RWPE2 (cell line): ENCODE data around the gene NDP.

Experiments
- ATAC-seq: fragments of 200-7000 bp; cut with Tn5 transposase; 3 replicates; pipeline ENCODE4 v1.9.1; 2021; ENCODE audit warnings: low read depth
- DNase-seq: peaks from one replicate; pipeline ENCODE4 v3.0.0-alpha.2; 2020; ENCODE audit warnings: low spot score
- H3K27ac ChIP-seq: fragments of 450-650 bp; 2 replicates; pipeline ENCODE4 v1.5.1; 2017; ENCODE audit warnings: mild to moderate bottlenecking; ENCODE audit not compliant: poor library complexity, severe bottlenecking
- H3K27me3 ChIP-seq: fragments of 250-450 bp; sonication (Bioruptor Pico); 2 replicates; pipeline ENCODE4 v1.5.1; 2021; ENCODE audit warnings: mild to moderate bottlenecking, moderate library complexity; ENCODE audit not compliant: insufficient read depth, poor library complexity, severe bottlenecking
- H3K36me3 ChIP-seq: fragments of 250-450 bp; sonication (Bioruptor Pico); 2 replicates; pipeline ENCODE4 v1.5.1; 2020; ENCODE audit warnings: low read depth, mild to moderate bottlenecking, moderate library complexity
- H3K4me1 ChIP-seq: fragments of 250-450 bp; sonication (Bioruptor Pico); 2 replicates; pipeline ENCODE4 v1.5.1; 2021; ENCODE audit warnings: mild to moderate bottlenecking, moderate library complexity; ENCODE audit not compliant: insufficient read depth, poor library complexity, severe bottlenecking
- H3K4me3 ChIP-seq: fragments of 250-450 bp; sonication (Bioruptor Pico); 2 replicates; pipeline ENCODE4 v1.5.1; 2021; ENCODE audit warnings: mild to moderate bottlenecking, moderate library complexity; ENCODE audit not compliant: severe bottlenecking
- H3K9me3 ChIP-seq: fragments of 250-450 bp; sonication (Bioruptor Pico); 2 replicates; pipeline ENCODE4 v1.5.1; 2021; ENCODE audit warnings: mild to moderate bottlenecking, moderate library complexity; ENCODE audit not compliant: severe bottlenecking
- CTCF ChIP-seq: fragments of 450-650 bp; IDR thresholded peaks from one replicate; pipeline ENCODE4 v1.5.1; 2017; ENCODE audit warnings: mild to moderate bottlenecking, moderate library complexity; ENCODE audit not compliant: poor library complexity, severe bottlenecking

Gene NDP

GRCh38 chrX:43985511-43985910, 12.3 kb upstream of the NDP start:
- no peaks in the 10 kb centered on the region for H3K36me3 ChIP-seq
- TF ChIP-seq CTCF = no peak
- no peak for ATAC-seq
- no peaks in the 10 kb centered on the region for H3K4me1 ChIP-seq
- no peaks in the 10 kb centered on the region for H3K27me3 ChIP-seq
- H3K4me3 ChIP-seq = no peak overlapping the region
- no peak for DNase-seq
- H3K27ac ChIP-seq = no peak overlapping the region
- no peaks in the 10 kb centered on the region for H3K9me3 ChIP-seq

GRCh38 chrX:43978226-43978625, 5.0 kb upstream of the NDP start:
- Histone ChIP-seq H3K36me3 (no peaks in the 10 kb centered on the region), H3K27ac (no peak overlapping the region), H3K4me3 (no peak overlapping the region), H3K9me3 (no peaks in the 10 kb centered on the region), H3K4me1 (no peaks in the 10 kb centered on the region), H3K27me3 (no peaks in the 10 kb centered on the region)
- TF ChIP-seq CTCF = no peak
- no peak for ATAC-seq
- DNase-seq = no peak

GRCh38 chrX:43976205-43976604, 3.0 kb upstream of the NDP start:
- ATAC-seq = no peak
- Histone ChIP-seq H3K4me1 (no peaks in the 10 kb centered on the region), H3K4me3 (no peak overlapping the region), H3K27me3 (no peaks in the 10 kb centered on the region), H3K9me3 (no peaks in the 10 kb centered on the region), H3K27ac (no peak overlapping the region), H3K36me3 (no peaks in the 10 kb centered on the region)
- DNase-seq = no peak
- no peak for TF ChIP-seq CTCF

- Histone ChIP-seq H3K4me3 (no peak overlapping the region), H3K9me3 (no peaks in the 10 kb centered on the region), H3K36me3 (no peaks in the 10 kb centered on the region), H3K27ac (no peak overlapping the region), H3K27me3 (no peaks in the 10 kb centered on the region), H3K4me1 (no peaks in the 10 kb centered on the region)
- ATAC-seq = no peak
- DNase-seq = no peak
- no peak for TF ChIP-seq CTCF
Observed at GRCh38 chrX:43975796-43976195, 2.6 kb upstream of the NDP start.

GRCh38 chrX:43974741-43975465, 1.7 kb upstream of the NDP start:
- no peaks in the 10 kb centered on the region for H3K27me3 ChIP-seq
- no peak for TF ChIP-seq CTCF
- H3K36me3 ChIP-seq = no peaks in the 10 kb centered on the region
- H3K4me1 ChIP-seq = no peaks in the 10 kb centered on the region
- DNase-seq = no peak
- no peaks in the 10 kb centered on the region for H3K9me3 ChIP-seq
- ATAC-seq = no peak
- no peak overlapping the region for H3K4me3 ChIP-seq
- no peak overlapping the region for H3K27ac ChIP-seq
